OCI-LY1 (cell line): ENCODE data around the gene SFMBT2.
"Not testable (repeated sequence)": the region's sequence is repeated elsewhere in the genome, so short reads cannot be mapped to it uniquely, and the experiment has no call there.

Experiments used
- H2AFZ ChIP-seq: fragments of 200-600 bp; sonication (generic), shearing (Covaris generic); 2 replicates; pipeline ENCODE4 v1.6.0; 2014; ENCODE audit warnings: antibody characterized with exemption, mild to moderate bottlenecking, low read length
- H3F3A ChIP-seq: fragments of 200-600 bp; sonication (generic), shearing (Covaris generic); 2 replicates; pipeline ENCODE4 v1.6.0; 2014; ENCODE audit warnings: mild to moderate bottlenecking, antibody characterized with exemption, low read length, moderate library complexity; ENCODE audit not compliant: insufficient read depth
- H3K27ac ChIP-seq: fragments of 200-600 bp; sonication (generic); 2 replicates; pipeline ENCODE4 v1.5.1; 2014; ENCODE audit warnings: low read length, mixed run types, mild to moderate bottlenecking, low read depth; ENCODE audit not compliant: poor library complexity, severe bottlenecking
- H3K27me3 ChIP-seq: fragments of 200-600 bp; sonication (generic); 2 replicates; pipeline ENCODE4 v1.6.0; 2014; ENCODE audit warnings: antibody characterized with exemption, mild to moderate bottlenecking, low read length, moderate library complexity; ENCODE audit not compliant: insufficient read depth
- H3K36me3 ChIP-seq: fragments of 200-600 bp; sonication (generic); 2 replicates; pipeline ENCODE4 v1.6.1; 2014; ENCODE audit warnings: mild to moderate bottlenecking, antibody characterized with exemption, low read length, moderate library complexity, mixed read lengths; ENCODE audit not compliant: insufficient read depth
- H3K4me1 ChIP-seq: fragments of 200-600 bp; sonication (generic); 2 replicates; pipeline ENCODE4 v1.5.1; 2014; ENCODE audit warnings: mild to moderate bottlenecking, low read length, moderate library complexity; ENCODE audit not compliant: insufficient read depth, severe bottlenecking
- H3K4me2 ChIP-seq: fragments of 200-600 bp; sonication (generic), shearing (Covaris generic); 2 replicates; pipeline ENCODE4 v1.6.1; 2014; ENCODE audit warnings: low read length
- H3K4me3 ChIP-seq: fragments of 200-600 bp; sonication (generic); 2 replicates; pipeline ENCODE4 v1.5.1; 2014; ENCODE audit warnings: low read length, low read depth, mild to moderate bottlenecking, mixed read lengths; ENCODE audit not compliant: poor library complexity, severe bottlenecking
- H3K79me2 ChIP-seq: fragments of 200-600 bp; shearing (Covaris generic); 2 replicates; pipeline ENCODE4 v1.6.1; 2016; ENCODE audit warnings: mixed run types, low read length, mixed read lengths; ENCODE audit not compliant: insufficient read depth
- H3K9ac ChIP-seq: fragments of 200-600 bp; sonication (generic), shearing (Covaris generic); 2 replicates; pipeline ENCODE4 v1.6.1; 2014; ENCODE audit warnings: mild to moderate bottlenecking, low read length, mixed read lengths
- H3K9me2 ChIP-seq: fragments of 200-600 bp; sonication (generic), shearing (Covaris generic); 2 replicates; pipeline ENCODE4 v1.6.1; 2014; ENCODE audit warnings: low read depth, mild to moderate bottlenecking, low read length, mixed read lengths
- H3K9me3 ChIP-seq: fragments of 200-600 bp; shearing (Covaris generic); 2 replicates; pipeline ENCODE4 v1.6.1; 2014; ENCODE audit warnings: low read length, mixed read lengths
- H4K20me1 ChIP-seq: fragments of 200-600 bp; sonication (generic), shearing (Covaris generic); 2 replicates; pipeline ENCODE4 v1.6.0; 2016; ENCODE audit warnings: mild to moderate bottlenecking, low read length; ENCODE audit not compliant: insufficient read depth
- EZH2 ChIP-seq: fragments of 200-600 bp; sonication (generic), shearing (Covaris generic); IDR thresholded peaks from 2 replicates; pipeline ENCODE4 v1.8.0; 2017; ENCODE audit warnings: borderline replicate concordance, mixed run types, mild to moderate bottlenecking, antibody characterized with exemption, low read length, moderate library complexity, mixed read lengths
- TF ChIP-seq, protein P1 (sequence below): fragments of 200-600 bp; sonication (generic), shearing (Covaris generic); IDR thresholded peaks from 2 replicates; pipeline ENCODE4 v1.5.1; 2017; ENCODE audit warnings: mild to moderate bottlenecking, antibody characterized with exemption, low read length, moderate library complexity, mixed read lengths

Gene SFMBT2

DNA sequence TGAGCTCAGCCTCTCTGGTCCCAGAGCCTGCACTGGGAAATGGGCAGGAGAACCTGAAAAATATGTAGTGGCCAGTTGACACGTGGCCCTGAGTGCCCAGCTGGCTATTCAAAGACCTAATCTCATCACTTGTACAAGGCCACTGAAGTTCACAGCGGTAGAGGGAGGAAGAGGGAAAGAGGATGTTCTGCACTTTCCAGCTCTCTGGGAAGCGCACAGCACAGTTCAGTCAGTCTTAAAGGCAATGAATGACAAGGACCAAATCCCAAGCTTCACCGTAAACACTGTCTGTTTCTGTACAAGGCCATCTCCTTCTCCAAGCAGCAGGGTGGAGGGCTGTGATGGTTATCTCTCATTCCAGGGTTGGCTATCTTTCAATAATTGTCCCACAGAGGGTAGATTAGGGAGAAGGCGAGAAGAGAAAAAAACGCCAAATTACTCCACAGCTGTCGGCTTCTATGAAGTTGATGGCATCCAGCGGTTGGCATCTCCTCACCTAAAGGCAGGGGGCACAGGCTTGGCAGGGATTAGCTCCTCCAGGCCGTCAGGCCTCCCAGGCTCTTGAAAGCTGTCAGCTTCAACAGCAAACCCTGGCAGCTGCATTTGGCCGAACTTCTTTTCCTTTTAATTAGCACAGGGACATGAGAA is 10.6 kb downstream of the SFMBT2 start:
- TF ChIP-seq EZH2, result no peak
- Histone ChIP-seq H3F3A (no peaks in the 10 kb centered on the region), H4K20me1 (peaks cover 3% of the 10 kb centered on the region), H3K27me3 (no peaks in the 10 kb centered on the region), H3K9ac (no peak overlapping the region), H3K4me1 (no peaks in the 10 kb centered on the region), H3K27ac (no peak overlapping the region), H3K9me2 (no peaks in the 10 kb centered on the region), H3K36me3 (no peaks in the 10 kb centered on the region; the same call in 1 of the 2 replicates), H3K4me2 (no peak overlapping the region), H3K9me3 (no peaks in the 10 kb centered on the region), H3K4me3 (no peak overlapping the region), H3K79me2 (peaks cover 71% of the 10 kb centered on the region), H2AFZ (no peak overlapping the region)

DNA sequence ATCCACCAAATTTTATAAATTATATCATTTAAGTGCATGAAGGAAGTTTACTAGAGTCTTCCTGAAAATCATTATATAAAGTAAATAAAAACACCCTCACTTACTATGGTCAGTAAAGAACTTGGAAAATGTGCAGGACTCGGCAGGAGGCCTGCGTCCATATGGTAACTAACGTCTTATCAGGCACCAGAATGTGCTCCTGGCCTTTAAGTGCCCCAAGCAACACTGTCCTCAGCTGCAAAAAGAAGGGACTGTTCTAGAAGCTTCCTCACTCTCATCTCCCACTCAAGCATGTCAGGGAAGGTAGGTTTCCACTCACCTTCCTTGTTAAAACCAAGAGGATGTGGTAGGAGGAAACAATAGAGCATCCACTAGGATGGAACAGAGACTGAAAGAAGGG is 11.3 kb downstream of the SFMBT2 start:
- Histone ChIP-seq H3K9me2 (no peaks in the 10 kb centered on the region), H3K4me3 (no peak overlapping the region), H3K4me2 (no peak overlapping the region), H3K9ac (no peak overlapping the region), H3K27me3 (no peaks in the 10 kb centered on the region), H3K27ac (no peak overlapping the region), H3K4me1 (no peaks in the 10 kb centered on the region), H3K9me3 (no peaks in the 10 kb centered on the region), H2AFZ (no peak overlapping the region), H3K36me3 (no peaks in the 10 kb centered on the region; the same call in 1 of the 2 replicates), H4K20me1 (peaks cover 3% of the 10 kb centered on the region), H3F3A (no peaks in the 10 kb centered on the region), H3K79me2 (peaks cover 66% of the 10 kb centered on the region)
- no peak for TF ChIP-seq EZH2
- TF ChIP-seq, protein P1, sequence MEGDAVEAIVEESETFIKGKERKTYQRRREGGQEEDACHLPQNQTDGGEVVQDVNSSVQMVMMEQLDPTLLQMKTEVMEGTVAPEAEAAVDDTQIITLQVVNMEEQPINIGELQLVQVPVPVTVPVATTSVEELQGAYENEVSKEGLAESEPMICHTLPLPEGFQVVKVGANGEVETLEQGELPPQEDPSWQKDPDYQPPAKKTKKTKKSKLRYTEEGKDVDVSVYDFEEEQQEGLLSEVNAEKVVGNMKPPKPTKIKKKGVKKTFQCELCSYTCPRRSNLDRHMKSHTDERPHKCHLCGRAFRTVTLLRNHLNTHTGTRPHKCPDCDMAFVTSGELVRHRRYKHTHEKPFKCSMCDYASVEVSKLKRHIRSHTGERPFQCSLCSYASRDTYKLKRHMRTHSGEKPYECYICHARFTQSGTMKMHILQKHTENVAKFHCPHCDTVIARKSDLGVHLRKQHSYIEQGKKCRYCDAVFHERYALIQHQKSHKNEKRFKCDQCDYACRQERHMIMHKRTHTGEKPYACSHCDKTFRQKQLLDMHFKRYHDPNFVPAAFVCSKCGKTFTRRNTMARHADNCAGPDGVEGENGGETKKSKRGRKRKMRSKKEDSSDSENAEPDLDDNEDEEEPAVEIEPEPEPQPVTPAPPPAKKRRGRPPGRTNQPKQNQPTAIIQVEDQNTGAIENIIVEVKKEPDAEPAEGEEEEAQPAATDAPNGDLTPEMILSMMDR, result no peak

DNA sequence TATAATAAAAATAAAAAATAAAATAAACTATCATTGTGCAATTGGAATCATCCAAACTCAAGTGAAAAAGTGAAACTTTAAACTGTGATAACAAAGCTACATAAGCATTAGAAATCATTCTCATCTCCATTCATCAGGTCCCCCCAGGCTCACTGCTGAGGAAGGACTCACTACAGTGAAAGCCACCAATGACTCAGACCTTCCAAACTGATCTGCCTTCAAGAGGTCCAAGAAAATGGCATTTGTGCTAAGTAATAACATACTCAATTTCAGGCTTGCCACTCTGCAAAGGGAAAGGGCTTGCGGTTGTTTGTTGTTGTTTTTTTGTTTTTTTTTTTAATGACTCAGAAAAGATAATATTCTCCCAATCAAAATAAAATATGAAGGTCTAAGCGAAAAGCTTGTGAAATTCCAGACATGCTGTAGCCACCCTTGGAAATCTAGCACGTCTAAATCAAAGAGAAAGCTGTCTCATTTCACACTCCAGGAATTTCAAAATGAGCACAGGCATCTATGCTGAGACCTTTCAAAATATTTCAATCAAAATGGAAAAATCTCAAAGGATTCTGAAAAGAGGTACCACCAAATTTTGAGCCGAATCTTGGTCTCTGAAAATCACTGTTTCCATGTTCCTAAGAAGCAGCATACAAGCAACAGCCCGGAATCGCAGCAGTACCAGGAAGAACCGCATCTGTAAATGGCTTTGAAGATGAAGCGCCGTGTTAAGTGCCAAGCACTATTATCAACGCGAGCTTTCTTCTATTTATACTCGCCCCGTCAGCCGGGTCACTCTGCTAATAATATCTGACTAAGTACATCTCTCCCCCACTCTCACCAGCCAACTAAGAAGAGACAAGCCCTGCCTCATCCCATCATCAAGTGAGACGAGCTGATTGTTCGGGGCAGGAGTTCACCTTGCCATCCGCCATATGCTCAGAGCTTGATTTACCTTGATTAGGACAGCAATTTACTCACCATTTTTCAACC is 13.5 kb downstream of the SFMBT2 start:
- no peak overlapping the region for H3K27ac ChIP-seq
- no peaks in the 10 kb centered on the region for H3K4me1 ChIP-seq
- TF ChIP-seq, protein P1, result no peak
- TF ChIP-seq EZH2, result no peak
- no peaks in the 10 kb centered on the region for H3K9me3 ChIP-seq
- no peaks in the 10 kb centered on the region for H3F3A ChIP-seq
- H2AFZ ChIP-seq, result no peak overlapping the region
- H3K4me2 ChIP-seq, result no peak overlapping the region
- H3K36me3 ChIP-seq, result no peaks in the 10 kb centered on the region; the same call in 1 of the 2 replicates
- H3K4me3 ChIP-seq, result no peak overlapping the region
- peaks cover 56% of the 10 kb centered on the region for H3K79me2 ChIP-seq
- no peaks in the 10 kb centered on the region for H3K9me2 ChIP-seq
- H3K27me3 ChIP-seq, result no peaks in the 10 kb centered on the region
- no peak overlapping the region for H3K9ac ChIP-seq
- H4K20me1 ChIP-seq, result peaks cover 3% of the 10 kb centered on the region

DNA sequence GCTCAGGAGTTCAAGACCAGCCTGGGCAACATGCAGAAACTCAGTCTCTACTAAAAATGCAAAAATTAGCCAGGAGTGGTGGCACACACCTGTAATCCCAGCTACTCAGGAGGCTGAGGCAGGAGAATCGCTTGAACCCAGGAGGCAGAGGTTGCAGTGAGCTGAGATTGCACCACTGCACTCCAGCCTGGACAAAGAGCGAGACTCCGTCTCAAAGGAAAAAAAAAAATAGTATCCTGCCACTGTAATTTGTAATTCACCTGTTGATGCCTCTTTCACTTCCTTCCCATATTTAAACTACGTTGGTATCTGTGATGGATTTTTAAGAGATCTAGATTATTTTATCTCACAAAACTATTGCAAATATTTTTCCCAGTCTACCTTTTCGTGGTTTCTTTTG is 18.5 kb downstream of the SFMBT2 start:
- not testable (repeated sequence) for H3K4me2 ChIP-seq, H4K20me1 ChIP-seq, H3K36me3 ChIP-seq, H2AFZ ChIP-seq, H3K9me2 ChIP-seq, H3F3A ChIP-seq, H3K27me3 ChIP-seq, H3K4me3 ChIP-seq, H3K9ac ChIP-seq, H3K9me3 ChIP-seq, H3K27ac ChIP-seq
- peaks cover 24% of the 10 kb centered on the region for H3K4me1 ChIP-seq
- H3K79me2 ChIP-seq, result peaks cover 52% of the 10 kb centered on the region
